H4 (cell line): ENCODE data around the gene S100A16. TPM values are rescaled to one million over a fixed set of nuclear protein-coding genes. Genes with fewer than 3 reads are reported as not detected.
A peak's percentile ranks its signal among the peaks of the same experiment; 100 is the strongest.
"Not testable (repeated sequence)": the region's sequence is repeated elsewhere in the genome, so short reads cannot be mapped to it uniquely, and the experiment has no call there.

Source experiments
- DNase-seq: peaks from one replicate; pipeline ENCODE4 v3.0.0-alpha.2; 2015; ENCODE audit warnings: low spot score
- total RNA-seq: library from RNA; depleted of rRNA; stranded (reverse); fragments of >200 nt; shearing (Covaris generic); gene quantifications from 2 replicates; pipeline ENCODE4 v1.2.3, GENCODE V29; 2014

S100A16 gene
- total RNA-seq, 1 experiment from 2014 or later: 35.9 TPM

DNA sequence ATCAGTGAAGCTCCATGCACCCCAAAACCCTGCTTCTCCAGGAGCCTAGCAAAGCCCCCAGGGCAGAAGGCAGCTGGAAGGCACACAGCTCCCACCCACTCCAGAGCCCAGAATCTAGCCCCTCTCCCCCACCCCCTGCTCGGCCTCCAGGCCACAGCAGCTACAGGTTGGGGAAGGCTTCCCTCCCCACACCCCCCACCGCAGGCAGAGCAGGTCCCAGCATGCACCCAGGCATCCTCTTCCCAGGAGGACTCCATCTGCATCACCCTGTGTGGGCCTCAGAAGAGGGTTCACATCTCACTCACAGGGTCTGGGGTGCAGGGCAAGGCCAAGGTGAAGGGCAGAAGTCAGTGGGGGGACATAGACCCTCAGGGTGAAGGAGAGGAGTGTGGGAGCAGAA lies 2.5 kb upstream of the S100A16 start:
- DNase-seq: no peak

GRCh38 chr1:153614906-153615305 lies 2.0 kb upstream of the S100A16 start:
- DNase-seq: no peak

DNA sequence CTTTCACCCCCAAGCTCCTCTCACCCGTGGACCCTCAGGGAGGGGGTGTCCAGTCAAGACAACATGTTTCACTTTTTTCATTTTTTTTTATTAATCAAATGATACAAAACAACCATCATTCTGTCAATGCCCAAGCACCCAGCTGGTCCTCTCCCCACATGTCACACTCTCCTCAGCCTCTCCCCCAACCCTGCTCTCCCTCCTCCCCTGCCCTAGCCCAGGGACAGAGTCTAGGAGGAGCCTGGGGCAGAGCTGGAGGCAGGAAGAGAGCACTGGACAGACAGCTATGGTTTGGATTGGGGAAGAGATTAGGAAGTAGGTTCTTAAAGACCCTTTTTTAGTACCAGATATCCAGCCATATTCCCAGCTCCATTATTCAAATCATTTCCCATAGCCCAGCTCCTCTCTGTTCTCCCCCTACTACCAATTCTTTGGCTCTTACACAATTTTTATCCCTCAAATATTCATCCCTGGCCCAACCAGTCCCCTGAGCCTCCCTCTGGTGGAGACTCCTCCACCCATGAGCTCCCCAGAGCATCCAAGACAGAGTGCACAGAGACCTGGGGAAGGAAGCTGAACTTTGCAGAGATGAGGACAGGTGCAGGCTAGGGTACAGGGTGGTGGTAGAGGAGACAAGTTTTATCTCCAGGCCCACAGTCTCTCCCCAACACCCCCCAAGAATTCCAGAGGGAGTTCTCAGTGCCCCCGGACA lies 1.4 kb upstream of the S100A16 start:
- DNase-seq: no peak

GRCh38 chr1:153613406-153613805 lies 469 bp upstream of the S100A16 start:
- DNase-seq: no peak

GRCh38 chr1:153612111-153612754 lies 704 bp downstream of the S100A16 start:
- no peak for DNase-seq

DNA sequence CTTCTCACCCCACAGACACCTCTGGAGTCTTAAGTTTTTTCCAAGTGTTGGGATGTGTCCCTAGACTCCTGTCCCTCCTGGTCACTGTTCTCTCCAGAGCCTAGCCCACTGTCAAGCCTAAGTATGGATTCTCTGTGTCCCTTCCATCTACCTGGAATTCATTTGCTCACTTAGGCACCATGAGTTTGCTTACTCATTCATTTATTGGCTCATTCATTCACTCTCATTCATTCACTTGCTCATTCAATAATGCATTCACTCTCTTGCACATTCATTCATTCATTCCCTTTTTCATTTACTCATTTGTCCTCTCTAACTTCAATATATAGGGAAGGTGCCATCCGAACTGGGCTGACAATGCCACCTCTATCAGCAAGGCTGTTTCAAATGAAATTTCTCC lies 1.6 kb downstream of the S100A16 start:
- no peak for DNase-seq

- DNase-seq: no peak
These were observed 2.1 kb downstream of the S100A16 start for GRCh38 chr1:153610811-153611301.

DNA sequence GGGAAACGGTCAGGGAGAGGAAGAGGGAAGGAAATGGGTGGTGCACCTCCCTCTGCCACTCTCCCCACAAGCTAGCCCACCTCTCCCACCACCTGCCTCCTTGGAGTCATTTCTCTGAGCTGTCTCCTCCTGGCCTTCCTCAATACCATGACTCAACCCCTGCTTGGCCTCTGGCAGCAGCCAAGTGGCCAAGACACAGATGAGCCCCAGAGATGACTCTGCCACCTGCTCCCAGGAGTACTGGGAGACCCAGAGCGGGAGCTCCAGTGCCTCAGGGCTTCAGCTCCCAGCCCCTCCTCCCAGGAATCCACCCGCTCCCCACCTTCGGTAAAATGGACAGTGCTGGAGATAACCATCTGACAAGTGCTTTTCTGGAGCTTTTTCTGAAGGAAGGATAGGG lies 2.6 kb downstream of the S100A16 start:
- no peak for DNase-seq

- DNase-seq: no peak
These were observed 3.4 kb downstream of the S100A16 start for GRCh38 chr1:153609585-153609907.

GRCh38 chr1:153608742-153609584 lies 4.0 kb downstream of the S100A16 start:
- DNase-seq: peak; percentile 90

DNA sequence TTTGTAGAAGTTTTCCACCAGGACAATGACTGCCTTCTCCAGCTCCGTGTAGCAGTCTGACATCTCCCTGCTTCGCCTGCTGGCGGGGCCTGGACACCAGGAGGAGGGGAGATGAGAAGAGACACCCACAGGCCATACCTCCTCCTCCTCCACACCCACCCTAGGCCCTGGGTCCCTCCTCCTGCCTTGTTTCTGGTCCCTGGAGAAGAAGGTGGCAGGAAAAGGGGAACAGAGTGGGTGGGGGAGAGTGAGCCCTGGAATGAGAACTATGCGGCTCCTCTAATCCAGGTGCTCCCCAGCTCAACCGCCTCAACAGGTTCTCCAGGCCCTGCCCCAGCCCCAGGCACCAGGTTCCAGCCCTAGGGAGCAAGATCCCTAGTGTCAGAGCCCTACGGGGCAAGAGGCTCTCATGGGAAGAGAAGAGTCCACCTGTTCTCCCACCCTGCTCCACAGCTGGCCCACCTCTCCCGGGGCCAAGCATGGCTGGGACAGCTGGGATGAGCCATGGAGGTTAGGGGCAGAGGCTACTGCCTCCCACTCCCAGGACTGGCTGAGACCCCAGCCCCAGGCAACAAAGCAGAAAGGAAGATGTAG lies 4.8 kb downstream of the S100A16 start:
- no peak for DNase-seq

DNA sequence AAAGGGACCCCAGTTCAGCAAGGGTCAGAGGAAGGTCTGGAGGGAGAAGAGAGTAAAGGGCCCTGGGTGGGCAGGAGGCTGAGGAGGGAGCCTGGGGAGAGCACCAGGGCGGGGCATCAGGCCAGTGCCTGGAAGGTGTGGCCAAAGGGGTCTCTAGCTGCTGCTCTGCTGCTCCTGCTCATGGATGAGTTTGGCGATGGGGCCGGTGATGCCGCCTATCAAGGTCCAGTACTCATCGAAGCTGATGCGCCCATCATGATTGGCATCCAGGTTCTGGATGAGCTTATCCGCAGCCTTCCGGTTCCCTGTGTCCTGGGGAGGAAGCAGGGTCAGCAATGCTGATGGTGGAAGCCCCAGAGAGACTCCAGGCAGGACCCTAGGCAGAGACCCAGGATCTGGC lies 5.6 kb downstream of the S100A16 start:
- no peak for DNase-seq

- no peak for DNase-seq
These were observed 6.7 kb downstream of the S100A16 start for GRCh38 chr1:153606194-153606593.

GRCh38 chr1:153602749-153603148 lies 10.2 kb downstream of the S100A16 start:
- DNase-seq: no peak

DNA sequence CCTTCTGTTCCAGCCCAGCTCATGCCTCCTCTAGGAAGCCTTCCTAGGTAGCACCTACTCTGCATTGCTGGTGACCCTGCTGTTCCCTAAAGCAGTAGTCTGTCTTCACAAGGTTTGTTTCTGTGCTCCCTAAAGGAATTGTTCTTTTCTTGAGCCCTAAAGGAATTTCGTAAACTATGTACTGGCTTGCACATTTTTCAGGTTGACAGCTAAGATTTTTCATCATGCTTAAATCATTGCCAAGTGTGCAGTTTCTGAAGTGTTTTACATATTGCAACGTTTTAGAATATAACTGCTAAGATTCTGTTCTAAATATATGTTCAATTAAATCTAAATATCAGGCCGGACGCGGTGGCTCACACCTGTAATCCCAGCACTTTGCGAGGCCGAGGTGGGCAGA lies 13.1 kb downstream of the S100A16 start:
- DNase-seq: no peak

DNA sequence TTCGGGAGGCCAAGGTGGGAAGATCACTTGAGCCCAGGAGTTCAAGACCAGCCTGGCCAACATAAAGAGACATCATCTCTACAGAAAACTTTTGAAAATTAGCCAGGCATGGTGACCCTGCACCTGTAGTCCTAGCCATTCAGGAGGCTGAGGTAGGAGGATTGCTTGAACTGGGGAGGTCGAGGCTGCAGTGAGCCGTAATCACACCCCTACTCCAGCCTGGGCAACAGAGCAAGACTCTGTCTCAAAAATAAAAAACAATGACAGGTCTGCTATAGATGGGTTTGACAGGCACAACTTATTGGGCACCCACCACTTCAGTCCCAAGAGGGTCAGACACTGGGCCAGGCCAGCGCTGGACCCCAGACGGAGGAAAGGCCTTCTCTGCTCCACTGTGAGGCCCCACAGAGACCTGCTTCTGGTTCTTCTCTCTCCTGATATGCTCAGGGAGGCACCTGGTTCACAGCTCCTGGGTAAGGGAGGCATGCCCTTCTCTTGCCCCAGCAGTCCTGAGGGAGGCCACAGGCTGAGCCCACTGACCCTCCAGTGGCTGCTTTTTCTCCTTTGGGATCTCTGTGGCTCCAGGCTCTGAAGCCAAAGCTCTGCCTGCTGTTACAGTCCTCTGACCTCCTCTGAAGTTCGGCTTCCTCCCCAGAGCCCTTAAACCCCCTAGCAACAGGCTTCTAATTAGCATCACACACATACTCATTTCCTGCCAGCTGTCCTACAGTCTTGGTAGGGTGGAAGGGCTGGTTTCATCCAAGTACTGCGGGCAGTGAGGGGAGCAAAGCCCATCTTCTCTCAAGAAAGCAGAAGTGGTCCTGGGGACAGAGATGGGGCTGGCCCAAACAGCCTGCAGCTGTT lies 14.4 kb downstream of the S100A16 start:
- DNase-seq: no peak

- DNase-seq: no peak
These were observed 15.7 kb downstream of the S100A16 start for GRCh38 chr1:153597206-153597605.

GRCh38 chr1:153592748-153593147 lies 20.2 kb downstream of the S100A16 start:
- DNase-seq: no peak

DNA sequence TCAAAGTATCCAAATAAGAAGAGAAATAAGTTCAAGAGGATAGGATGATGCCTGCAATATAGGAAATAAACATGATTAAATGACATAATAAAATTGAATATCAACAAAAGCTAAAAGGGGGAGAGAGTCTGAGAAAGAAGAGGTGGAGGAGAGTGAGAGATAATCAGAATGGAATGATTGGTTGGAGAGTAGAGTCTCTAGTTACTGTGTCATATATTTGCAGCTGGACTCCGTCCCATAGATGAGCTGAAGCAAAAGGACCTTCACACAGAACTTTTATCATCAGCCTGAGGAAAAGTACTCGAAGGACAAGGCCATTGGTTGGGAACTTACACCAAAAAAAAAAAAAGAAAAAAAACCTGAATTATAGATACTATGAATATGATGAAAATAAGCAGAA lies 24.5 kb downstream of the S100A16 start:
- DNase-seq: no peak

DNA sequence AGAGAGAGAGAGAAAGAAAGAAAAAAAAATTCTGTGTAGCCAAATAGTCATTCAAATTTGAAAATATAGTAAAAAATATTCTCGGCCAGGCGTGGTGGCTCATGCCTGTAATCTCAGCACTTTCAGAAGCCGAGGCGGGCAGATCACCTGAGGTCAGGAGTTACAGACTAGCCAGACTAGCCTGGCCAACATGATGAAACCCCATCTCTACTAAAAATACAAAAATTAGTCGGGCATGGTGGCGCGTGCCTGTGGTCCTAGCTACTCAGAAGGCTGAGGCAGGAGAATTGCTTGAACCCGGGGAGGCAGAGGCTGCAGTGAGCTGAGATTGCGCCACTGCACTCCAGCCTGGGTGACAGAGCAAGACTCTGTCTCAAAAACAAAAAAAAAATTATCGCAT lies 24.9 kb downstream of the S100A16 start:
- DNase-seq: not testable (repeated sequence)

GRCh38 chr1:153587314-153587713 lies 25.6 kb downstream of the S100A16 start:
- no peak for DNase-seq
